ENCODE results near the gene MLEC. TPM values are rescaled to one million over a fixed set of nuclear protein-coding genes. Genes with fewer than 3 reads are reported as not detected.

Gene MLEC
- total RNA-seq, 3 donors from 2014 or later = 67.6 to 75.4 (median 67.8) TPM

- TF ChIP-seq, protein P1, sequence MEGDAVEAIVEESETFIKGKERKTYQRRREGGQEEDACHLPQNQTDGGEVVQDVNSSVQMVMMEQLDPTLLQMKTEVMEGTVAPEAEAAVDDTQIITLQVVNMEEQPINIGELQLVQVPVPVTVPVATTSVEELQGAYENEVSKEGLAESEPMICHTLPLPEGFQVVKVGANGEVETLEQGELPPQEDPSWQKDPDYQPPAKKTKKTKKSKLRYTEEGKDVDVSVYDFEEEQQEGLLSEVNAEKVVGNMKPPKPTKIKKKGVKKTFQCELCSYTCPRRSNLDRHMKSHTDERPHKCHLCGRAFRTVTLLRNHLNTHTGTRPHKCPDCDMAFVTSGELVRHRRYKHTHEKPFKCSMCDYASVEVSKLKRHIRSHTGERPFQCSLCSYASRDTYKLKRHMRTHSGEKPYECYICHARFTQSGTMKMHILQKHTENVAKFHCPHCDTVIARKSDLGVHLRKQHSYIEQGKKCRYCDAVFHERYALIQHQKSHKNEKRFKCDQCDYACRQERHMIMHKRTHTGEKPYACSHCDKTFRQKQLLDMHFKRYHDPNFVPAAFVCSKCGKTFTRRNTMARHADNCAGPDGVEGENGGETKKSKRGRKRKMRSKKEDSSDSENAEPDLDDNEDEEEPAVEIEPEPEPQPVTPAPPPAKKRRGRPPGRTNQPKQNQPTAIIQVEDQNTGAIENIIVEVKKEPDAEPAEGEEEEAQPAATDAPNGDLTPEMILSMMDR (IDR thresholded peaks at IDR 0.05) = no peak
- TF ChIP-seq POLR2A (IDR thresholded peaks at IDR 0.05) (no peak), POLR2AphosphoS5 (IDR thresholded peaks at IDR 0.05) (no peak)
- no peak for DNase-seq (ENCODE audit: low spot score in 2 of 2)
- intact Hi-C loops (cut with DNase I; ENCODE audit: low total_unique reads) = no loop called here
Measured at GRCh38 chr12:120718055-120718454, 31.1 kb downstream of the MLEC start.

GRCh38 chr12:120719072-120719471 is 32.1 kb downstream of the MLEC start:
- Histone ChIP-seq H3K9me3 (no peaks in the 10 kb centered on the region), H3K27ac (no peak overlapping the region), H3K27me3 (no peaks in the 10 kb centered on the region), H3K4me1 (no peaks in the 10 kb centered on the region), H3K36me3 (peaks cover 9% of the 10 kb centered on the region), H3K4me3 (no peak overlapping the region)
- intact Hi-C loops (cut with DNase I; ENCODE audit: low total_unique reads) = no loop called here
- DNase-seq (ENCODE audit: low spot score in 2 of 2) = no peak
- TF ChIP-seq POLR2AphosphoS5 (IDR thresholded peaks at IDR 0.05) (no peak), POLR2A (IDR thresholded peaks at IDR 0.05) (no peak)
- TF ChIP-seq, protein P1 (IDR thresholded peaks at IDR 0.05) = no peak

More at GRCh38 chr12:120718055-120718454, 31.1 kb downstream of the MLEC start:
- Histone ChIP-seq H3K36me3 (peaks cover 9% of the 10 kb centered on the region), H3K4me1 (no peaks in the 10 kb centered on the region), H3K4me3 (no peak overlapping the region), H3K9me3 (no peaks in the 10 kb centered on the region), H3K27me3 (no peaks in the 10 kb centered on the region), H3K27ac (no peak overlapping the region)

DNA sequence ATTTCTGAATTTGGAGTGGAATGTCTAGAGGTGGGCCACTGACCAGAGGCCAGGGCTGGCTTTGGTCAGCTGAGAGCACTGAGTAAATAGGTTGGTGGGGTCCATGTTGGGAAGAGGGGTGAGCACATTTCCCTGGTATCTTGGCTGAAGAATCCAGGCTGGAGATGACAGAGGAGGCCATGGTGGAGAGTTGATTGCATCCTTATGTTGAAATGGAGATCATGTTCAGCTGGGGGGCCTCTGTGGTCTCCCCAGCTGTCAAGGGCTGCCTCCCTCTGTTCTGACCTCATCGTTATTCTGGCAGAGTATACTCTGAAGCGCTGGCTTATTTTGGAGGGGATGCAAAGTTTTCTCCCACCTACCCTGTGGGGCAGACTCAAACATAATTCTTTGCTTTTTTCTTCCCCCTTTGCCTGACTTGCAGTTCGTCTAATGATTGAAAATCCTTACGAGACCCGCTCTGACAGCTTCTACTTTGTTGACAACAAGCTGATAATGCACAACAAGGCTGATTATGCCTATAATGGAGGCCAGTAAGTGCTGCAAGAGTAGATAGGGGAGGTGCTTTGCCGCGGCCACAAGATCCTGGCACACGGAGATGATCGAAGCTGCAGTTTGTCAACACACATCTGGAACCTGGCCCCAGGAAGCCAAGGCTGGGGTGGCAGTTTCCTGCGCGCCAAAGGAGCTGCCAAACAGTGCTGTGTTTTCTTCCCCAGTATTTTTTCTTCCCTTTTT is 32.7 kb downstream of the MLEC start:
- H3K36me3 ChIP-seq = peaks cover 9% of the 10 kb centered on the region
- no peaks in the 10 kb centered on the region for H3K9me3 ChIP-seq
- no peaks in the 10 kb centered on the region for H3K27me3 ChIP-seq
- TF ChIP-seq POLR2AphosphoS5 (IDR thresholded peaks at IDR 0.05) (no peak), POLR2A (IDR thresholded peaks at IDR 0.05) (no peak)
- TF ChIP-seq, protein P1 (IDR thresholded peaks at IDR 0.05) = no peak
- intact Hi-C loops (cut with DNase I; ENCODE audit: low total_unique reads) = no loop called here
- no peak for DNase-seq (ENCODE audit: low spot score in 2 of 2)
- no peaks in the 10 kb centered on the region for H3K4me1 ChIP-seq
- H3K27ac ChIP-seq = no peak overlapping the region
- no peak overlapping the region for H3K4me3 ChIP-seq

DNA sequence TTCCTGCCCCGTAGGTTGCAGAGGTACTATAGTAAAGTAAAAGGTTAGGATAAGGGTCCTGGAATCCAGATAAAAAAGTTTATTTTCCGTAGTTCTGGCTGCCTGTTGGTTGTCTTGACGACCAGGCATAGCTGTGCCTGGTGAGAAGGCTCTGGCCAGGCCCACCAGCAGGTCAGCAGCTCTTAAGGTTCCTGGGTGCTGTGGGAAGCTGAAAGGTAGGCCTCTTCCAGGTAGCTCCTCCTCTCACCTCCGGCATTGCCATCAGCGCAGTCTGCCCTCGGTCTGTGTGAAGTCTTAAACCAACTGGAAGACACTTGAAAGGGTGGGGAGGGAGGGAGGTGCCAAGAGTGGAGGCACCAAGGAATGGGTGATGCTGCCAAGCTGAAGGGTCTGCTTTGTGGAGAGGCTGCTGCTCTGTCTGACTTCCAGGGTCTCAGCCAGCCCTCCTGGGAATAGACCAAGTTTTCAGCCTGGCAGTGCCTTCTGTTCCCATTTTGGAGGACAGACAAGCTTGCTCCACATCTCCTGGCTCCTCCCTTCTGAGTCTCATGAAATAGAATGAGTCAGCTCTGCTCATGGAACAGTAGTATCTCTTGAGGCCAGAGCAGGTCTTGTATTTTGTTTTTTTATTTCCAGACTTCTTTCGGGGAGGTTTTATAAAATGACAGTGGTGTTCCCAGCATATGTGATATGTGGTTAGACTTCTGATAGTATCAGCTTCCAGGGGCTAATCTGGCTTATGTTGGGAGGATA is 33.5 kb downstream of the MLEC start:
- H3K27ac ChIP-seq = peak overlapping the region in 1 of 2 donors; percentile 16
- no peak for DNase-seq (ENCODE audit: low spot score in 2 of 2)
- no peaks in the 10 kb centered on the region for H3K27me3 ChIP-seq
- H3K36me3 ChIP-seq = peaks cover 9% of the 10 kb centered on the region
- intact Hi-C loops (cut with DNase I; ENCODE audit: low total_unique reads) = no loop called here
- H3K4me3 ChIP-seq = no peak overlapping the region
- TF ChIP-seq POLR2A (IDR thresholded peaks at IDR 0.05) (no peak), POLR2AphosphoS5 (IDR thresholded peaks at IDR 0.05) (no peak)
- no peaks in the 10 kb centered on the region for H3K4me1 ChIP-seq
- no peaks in the 10 kb centered on the region for H3K9me3 ChIP-seq

DNA sequence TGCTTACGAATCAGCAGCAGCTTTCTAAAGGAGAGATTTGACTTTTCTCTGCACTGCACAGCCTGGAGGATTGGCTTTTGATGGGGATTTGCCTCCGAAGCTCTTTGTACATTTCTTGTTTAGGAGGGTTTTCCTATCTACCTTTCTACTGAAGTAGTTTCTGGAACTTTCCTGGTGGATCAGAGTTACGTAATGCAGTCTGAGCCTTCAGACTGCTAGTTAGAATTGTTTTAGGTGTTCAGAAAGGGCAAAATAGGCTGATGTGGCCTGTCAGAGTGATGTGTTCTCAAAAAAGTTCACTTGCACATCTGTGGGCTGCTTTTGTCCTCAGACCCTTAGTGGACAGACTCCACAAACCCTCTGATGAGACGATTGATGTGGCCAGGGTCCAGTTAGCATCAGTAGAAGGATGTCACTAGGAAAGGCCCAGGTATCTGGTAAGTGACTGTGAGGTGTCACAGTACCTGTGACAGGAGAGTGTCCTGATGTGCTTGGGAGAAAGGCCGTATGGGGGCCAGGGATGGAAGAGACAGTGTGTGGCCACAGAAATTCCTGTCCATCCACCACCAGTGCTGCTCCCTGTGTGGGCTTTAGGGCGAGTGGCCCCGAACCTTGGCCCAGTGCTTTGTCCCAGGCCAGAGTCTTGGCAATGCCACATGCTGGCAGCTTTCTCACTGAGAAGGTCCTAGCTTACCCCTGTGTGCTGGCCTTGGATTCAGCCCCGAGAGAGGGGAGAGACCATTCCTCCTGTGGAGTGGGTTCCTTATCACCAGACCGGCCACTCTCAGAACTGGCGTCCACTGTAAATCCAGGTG is 34.2 kb downstream of the MLEC start:
- Histone ChIP-seq H3K27me3 (no peaks in the 10 kb centered on the region), H3K27ac (peak overlapping the region in 1 of 2 donors; percentile 13), H3K9me3 (no peaks in the 10 kb centered on the region), H3K4me3 (no peak overlapping the region), H3K36me3 (peaks cover 9% of the 10 kb centered on the region), H3K4me1 (peaks cover 0 to 2% of the 10 kb centered on the region in 2 donors)
- intact Hi-C loops (cut with DNase I; ENCODE audit: low total_unique reads) = no loop called here
- TF ChIP-seq, protein P1 (IDR thresholded peaks at IDR 0.05) = no peak
- TF ChIP-seq POLR2A (IDR thresholded peaks at IDR 0.05) (no peak), POLR2AphosphoS5 (IDR thresholded peaks at IDR 0.05) (no peak)
- no peak for DNase-seq (ENCODE audit: low spot score in 2 of 2)

Data from breast epithelium (tissue), 4 donors.